Measurements from ENCODE around the gene SLC35A5. TPM values are rescaled to one million over a fixed set of nuclear protein-coding genes. Genes with fewer than 3 reads are reported as not detected.

The SLC35A5 gene
- total RNA-seq, 1 experiment from 2014 or later: 39.2 TPM

- TF ChIP-seq ATF6 (CRISPR knock-in tag; IDR thresholded peaks at IDR 0.05) (no peak), IRF1 (CRISPR knock-in tag; IDR thresholded peaks at IDR 0.05) (no peak), FOXP4 (CRISPR knock-in tag; IDR thresholded peaks at IDR 0.05) (no peak), ATF2 (CRISPR knock-in tag; IDR thresholded peaks at IDR 0.05; ENCODE audit: borderline replicate concordance, low read depth) (no peak), TCF7 (CRISPR knock-in tag; IDR thresholded peaks at IDR 0.05; ENCODE audit: low read depth) (no peak), E2F1 (CRISPR knock-in tag; IDR thresholded peaks at IDR 0.05) (no peak), EMX1 (CRISPR knock-in tag; IDR thresholded peaks at IDR 0.05) (no peak), NFYB (CRISPR knock-in tag; conservative IDR thresholded peaks at IDR 0.05; ENCODE audit: low read depth) (no peak)
- CTCF ChIA-PET: interaction anchor here (0.7 to 1.4 kb wide), 2 partner anchors 30 to 123 kb away, joined by 3 read pairs; no protein-coding TSS in a partner anchor
- ATAC-seq (no peak; the same call in 1 of the 2 replicates), DNase-seq (ENCODE audit: low spot score) (no peak)
- Mint-ChIP-seq H3K27me3 (ENCODE audit: low read depth) (no peaks in the 10 kb centered on the region), H3K4me3 (no peak overlapping the region), H3K9me3 (0 out of 2 replicates have a peak, but pooled peaks cover 3% of the 10 kb centered on the region), H3K36me3 (no peaks in the 10 kb centered on the region), H3K4me1 (peaks cover 29% of the 10 kb centered on the region), H3K27ac (no peak overlapping the region)
- POLR2A ChIA-PET: interaction anchor here (1.0 kb wide), 1 partner anchor 22 kb away, joined by 5 read pairs; no protein-coding TSS in a partner anchor
Measured at GRCh38 chr3:112611752-112612515, 50.1 kb downstream of the SLC35A5 start.

- Mint-ChIP-seq H3K27me3 (ENCODE audit: low read depth) (no peaks in the 10 kb centered on the region), H3K9me3 (peaks cover 9% of the 10 kb centered on the region; the same call in 1 of the 2 replicates), H3K4me1 (peaks cover 39% of the 10 kb centered on the region), H3K4me3 (no peak overlapping the region), H3K27ac (peak overlapping the region; percentile 19), H3K36me3 (no peaks in the 10 kb centered on the region)
- POLR2A ChIA-PET: interaction anchor here (0.6 to 1.4 kb wide), 2 partner anchors 54 to 1339 kb away, joined by 3 to 4 read pairs; partner anchors contain the start of genes ATG3 and SLC35A5
- CTCF ChIA-PET: interaction anchor here (0.9 to 1.6 kb wide), 4 partner anchors 19 to 198 kb away, joined by 3 to 5 read pairs (median 3); no protein-coding TSS in a partner anchor
- ATAC-seq: peak; percentile 72
- no peak for DNase-seq (ENCODE audit: low spot score)
- TF ChIP-seq E2F5 (CRISPR knock-in tag; IDR thresholded peaks at IDR 0.05) (no peak), ZNF121 (CRISPR knock-in tag; IDR thresholded peaks at IDR 0.05) (no peak), TEAD1 (CRISPR knock-in tag; IDR thresholded peaks at IDR 0.05) (no peak), MXD4 (CRISPR knock-in tag; IDR thresholded peaks at IDR 0.05; ENCODE audit: borderline replicate concordance) (no peak), ERG (CRISPR knock-in tag; IDR thresholded peaks at IDR 0.05) (no peak), MAX (CRISPR knock-in tag; IDR thresholded peaks at IDR 0.05) (no peak), EMX1 (CRISPR knock-in tag; IDR thresholded peaks at IDR 0.05) (no peak), FOXK1 (CRISPR knock-in tag; IDR thresholded peaks at IDR 0.05) (no peak), ZBTB43 (CRISPR knock-in tag; IDR thresholded peaks at IDR 0.05) (no peak), USF1 (CRISPR knock-in tag; IDR thresholded peaks at IDR 0.05) (no peak)
Measured at GRCh38 chr3:112615989-112616731, 54.3 kb downstream of the SLC35A5 start.
